ENCODE results near the gene SULT1C4.

SULT1C4 gene

DNA sequence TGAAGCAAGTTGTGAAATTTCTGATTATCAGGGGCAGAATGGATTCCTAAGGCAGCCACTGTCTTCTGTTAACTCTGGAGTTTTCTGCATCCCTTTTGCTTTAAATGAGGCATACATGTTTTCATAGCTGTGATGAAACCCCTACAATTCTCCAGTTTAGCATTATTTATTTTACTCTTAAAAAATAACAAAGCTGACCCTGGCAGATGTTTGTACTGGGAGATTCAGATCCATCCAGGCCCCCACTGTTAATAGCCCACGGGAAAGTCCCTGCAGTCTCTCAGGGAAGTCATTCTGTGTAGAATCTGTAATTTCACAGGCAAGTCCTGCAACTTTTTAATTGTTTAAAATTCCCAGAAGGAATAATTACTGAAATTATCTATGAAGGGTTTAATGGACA, 353 bp upstream of the SULT1C4 start:
- Histone ChIP-seq H3K27ac (ENCODE audit: low read depth, low read length) (no peak overlapping the region), H3K36me3 (ENCODE audit: control insufficient read depth, low read length) (no peaks in the 10 kb centered on the region), H3F3A (ENCODE audit: control insufficient read depth, insufficient read depth) (no peaks in the 10 kb centered on the region), H3K79me2 (ENCODE audit: control insufficient read depth, low read length) (no peaks in the 10 kb centered on the region), H3K4me1 (ENCODE audit: control insufficient read depth, low read length) (no peaks in the 10 kb centered on the region), H3K4me2 (ENCODE audit: low read length) (no peak overlapping the region), H3K9me3 (ENCODE audit: control insufficient read depth, insufficient read depth, low read length) (no peaks in the 10 kb centered on the region), H3K27me3 (ENCODE audit: control insufficient read depth, low read length) (peaks cover 3% of the 10 kb centered on the region; the same call in 1 of the 2 replicates), H3K9me2 (replicated peaks; ENCODE audit: control insufficient read depth, low read length) (no peaks in the 10 kb centered on the region), H3K4me3 (ENCODE audit: low read length) (no peak overlapping the region), H4K20me1 (ENCODE audit: control insufficient read depth, insufficient read depth, low read depth, low read length) (no peaks in the 10 kb centered on the region)
- TF ChIP-seq, protein P1, sequence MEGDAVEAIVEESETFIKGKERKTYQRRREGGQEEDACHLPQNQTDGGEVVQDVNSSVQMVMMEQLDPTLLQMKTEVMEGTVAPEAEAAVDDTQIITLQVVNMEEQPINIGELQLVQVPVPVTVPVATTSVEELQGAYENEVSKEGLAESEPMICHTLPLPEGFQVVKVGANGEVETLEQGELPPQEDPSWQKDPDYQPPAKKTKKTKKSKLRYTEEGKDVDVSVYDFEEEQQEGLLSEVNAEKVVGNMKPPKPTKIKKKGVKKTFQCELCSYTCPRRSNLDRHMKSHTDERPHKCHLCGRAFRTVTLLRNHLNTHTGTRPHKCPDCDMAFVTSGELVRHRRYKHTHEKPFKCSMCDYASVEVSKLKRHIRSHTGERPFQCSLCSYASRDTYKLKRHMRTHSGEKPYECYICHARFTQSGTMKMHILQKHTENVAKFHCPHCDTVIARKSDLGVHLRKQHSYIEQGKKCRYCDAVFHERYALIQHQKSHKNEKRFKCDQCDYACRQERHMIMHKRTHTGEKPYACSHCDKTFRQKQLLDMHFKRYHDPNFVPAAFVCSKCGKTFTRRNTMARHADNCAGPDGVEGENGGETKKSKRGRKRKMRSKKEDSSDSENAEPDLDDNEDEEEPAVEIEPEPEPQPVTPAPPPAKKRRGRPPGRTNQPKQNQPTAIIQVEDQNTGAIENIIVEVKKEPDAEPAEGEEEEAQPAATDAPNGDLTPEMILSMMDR (IDR thresholded peaks at IDR 0.05; ENCODE audit: low read depth, low read length, poor library complexity, severe bottlenecking): no peak
- no peak for TF ChIP-seq EZH2phosphoT487 (IDR thresholded peaks at IDR 0.05; ENCODE audit: borderline replicate concordance, low read length)

DNA sequence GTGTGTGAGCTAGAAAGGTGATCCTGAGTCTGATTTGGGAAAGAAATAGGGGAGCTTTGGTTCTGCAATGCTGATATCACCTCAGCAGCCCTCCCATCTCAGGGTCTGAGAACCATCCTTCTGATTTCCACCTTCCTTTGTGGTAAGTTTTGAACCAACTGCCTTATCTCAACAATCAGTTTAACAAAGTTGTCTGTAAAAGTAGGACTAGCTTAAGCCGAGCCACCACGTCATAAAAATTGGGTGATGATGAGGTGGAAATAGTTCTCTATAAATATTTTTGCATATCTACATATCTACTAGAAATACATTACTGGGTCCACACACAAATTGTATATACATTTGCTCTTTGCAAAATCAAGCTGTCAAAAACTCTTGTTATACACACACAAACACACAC, 1.1 kb downstream of the SULT1C4 start:
- Histone ChIP-seq H4K20me1 (ENCODE audit: control insufficient read depth, insufficient read depth, low read depth, low read length) (no peaks in the 10 kb centered on the region), H3K79me2 (ENCODE audit: control insufficient read depth, low read length) (no peaks in the 10 kb centered on the region), H3K36me3 (ENCODE audit: control insufficient read depth, low read length) (no peaks in the 10 kb centered on the region), H3K4me2 (ENCODE audit: low read length) (no peak overlapping the region), H3K9me3 (ENCODE audit: control insufficient read depth, insufficient read depth, low read length) (no peaks in the 10 kb centered on the region), H3K27ac (ENCODE audit: low read depth, low read length) (no peak overlapping the region), H3K4me1 (ENCODE audit: control insufficient read depth, low read length) (no peaks in the 10 kb centered on the region), H3K4me3 (ENCODE audit: low read length) (no peak overlapping the region), H3F3A (ENCODE audit: control insufficient read depth, insufficient read depth) (no peaks in the 10 kb centered on the region), H3K27me3 (ENCODE audit: control insufficient read depth, low read length) (peaks cover 3% of the 10 kb centered on the region; the same call in 1 of the 2 replicates), H3K9me2 (replicated peaks; ENCODE audit: control insufficient read depth, low read length) (no peaks in the 10 kb centered on the region)
- TF ChIP-seq EZH2phosphoT487 (IDR thresholded peaks at IDR 0.05; ENCODE audit: borderline replicate concordance, low read length): no peak
- TF ChIP-seq, protein P1 (IDR thresholded peaks at IDR 0.05; ENCODE audit: low read depth, low read length, poor library complexity, severe bottlenecking): no peak

DNA sequence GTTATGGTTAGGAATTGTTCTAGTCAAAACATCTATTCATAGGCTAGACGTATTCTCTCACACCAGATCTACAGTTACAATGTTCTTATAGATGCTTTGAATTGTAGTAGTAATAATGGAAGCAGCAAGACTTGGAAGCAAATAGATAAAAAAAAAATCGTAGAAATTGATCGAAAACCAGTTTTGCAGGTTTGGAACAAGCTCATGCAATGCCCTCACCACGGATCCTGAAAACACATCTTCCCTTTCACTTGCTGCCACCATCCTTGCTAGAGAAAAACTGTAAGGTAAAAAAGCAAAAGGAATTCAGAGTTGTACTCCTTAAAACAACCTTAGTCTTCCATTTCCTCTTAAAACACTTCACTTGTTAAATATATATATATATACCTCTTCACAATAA, 4.4 kb downstream of the SULT1C4 start:
- no peak overlapping the region for H3K4me3 ChIP-seq (ENCODE audit: low read length)
- H3F3A ChIP-seq (ENCODE audit: control insufficient read depth, insufficient read depth): no peaks in the 10 kb centered on the region
- H4K20me1 ChIP-seq (ENCODE audit: control insufficient read depth, insufficient read depth, low read depth, low read length): no peaks in the 10 kb centered on the region
- no peaks in the 10 kb centered on the region for H3K36me3 ChIP-seq (ENCODE audit: control insufficient read depth, low read length)
- H3K4me1 ChIP-seq (ENCODE audit: control insufficient read depth, low read length): no peaks in the 10 kb centered on the region
- no peak overlapping the region for H3K4me2 ChIP-seq (ENCODE audit: low read length)
- no peak overlapping the region for H3K27ac ChIP-seq (ENCODE audit: low read depth, low read length)
- H3K9me2 ChIP-seq (replicated peaks; ENCODE audit: control insufficient read depth, low read length): no peaks in the 10 kb centered on the region
- no peaks in the 10 kb centered on the region for H3K9me3 ChIP-seq (ENCODE audit: control insufficient read depth, insufficient read depth, low read length)
- peaks cover 3% of the 10 kb centered on the region; the same call in 1 of the 2 replicates for H3K27me3 ChIP-seq (ENCODE audit: control insufficient read depth, low read length)
- no peak for TF ChIP-seq EZH2phosphoT487 (IDR thresholded peaks at IDR 0.05; ENCODE audit: borderline replicate concordance, low read length)
- TF ChIP-seq, protein P1 (IDR thresholded peaks at IDR 0.05; ENCODE audit: low read depth, low read length, poor library complexity, severe bottlenecking): no peak
- H3K79me2 ChIP-seq (ENCODE audit: control insufficient read depth, low read length): no peaks in the 10 kb centered on the region

Data from DOHH2 (cell line).